ENCODE results near the gene APBB3.
A peak's percentile ranks its signal among the peaks of the same experiment; 100 is the strongest.

APBB3 gene

DNA sequence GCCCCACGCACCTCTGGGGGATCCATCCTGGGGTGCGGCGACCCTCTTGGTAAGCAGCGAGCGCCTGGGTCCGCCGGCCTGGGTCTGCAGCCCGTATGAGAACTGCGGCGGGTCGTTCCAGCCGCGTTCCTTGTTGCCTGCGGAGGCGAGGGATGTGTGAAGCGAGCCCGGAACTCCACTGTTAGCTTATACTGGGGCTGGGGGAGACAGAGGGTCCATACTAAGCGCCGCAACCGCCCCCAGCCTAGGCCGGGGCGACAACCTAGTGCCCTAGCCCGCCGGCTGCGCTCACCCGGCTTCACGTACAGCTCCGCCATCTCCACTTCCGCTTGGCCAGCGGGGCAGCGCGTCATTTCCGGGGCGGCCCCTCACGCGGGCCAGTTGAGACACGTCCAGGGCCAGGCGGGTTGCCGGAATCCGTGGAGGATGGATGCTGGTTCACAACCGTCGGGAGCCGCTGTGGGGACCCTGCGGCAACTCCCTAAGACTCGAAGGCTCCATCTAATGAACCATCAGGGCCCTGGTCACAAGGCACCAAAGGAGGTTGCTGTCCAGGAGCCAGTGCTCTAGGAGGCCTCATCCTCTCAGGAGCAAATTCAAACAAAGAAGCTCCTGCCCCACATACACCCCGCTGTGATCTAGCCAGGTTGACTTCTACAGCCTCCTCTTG, 7.1 kb downstream of the APBB3 start, which contains the start of gene SRA1:
Gene SRA1 (minus strand): TSS at position 338 of the 670 bp plus-strand sequence. CDS start 21 bp downstream, at position 317.
- H3K27me3 ChIP-seq (ENCODE audit: insufficient read depth, low read depth), result no peaks in the 10 kb centered on the region
- peak within 1 kb of the TSS; percentile 75 for H3K4me2 ChIP-seq
- peak within 1 kb of the TSS; percentile 71 for H3K9ac ChIP-seq
- H2AFZ ChIP-seq (ENCODE audit: low read depth), result peak within 1 kb of the TSS; percentile 55
- TF ChIP-seq, protein P1, sequence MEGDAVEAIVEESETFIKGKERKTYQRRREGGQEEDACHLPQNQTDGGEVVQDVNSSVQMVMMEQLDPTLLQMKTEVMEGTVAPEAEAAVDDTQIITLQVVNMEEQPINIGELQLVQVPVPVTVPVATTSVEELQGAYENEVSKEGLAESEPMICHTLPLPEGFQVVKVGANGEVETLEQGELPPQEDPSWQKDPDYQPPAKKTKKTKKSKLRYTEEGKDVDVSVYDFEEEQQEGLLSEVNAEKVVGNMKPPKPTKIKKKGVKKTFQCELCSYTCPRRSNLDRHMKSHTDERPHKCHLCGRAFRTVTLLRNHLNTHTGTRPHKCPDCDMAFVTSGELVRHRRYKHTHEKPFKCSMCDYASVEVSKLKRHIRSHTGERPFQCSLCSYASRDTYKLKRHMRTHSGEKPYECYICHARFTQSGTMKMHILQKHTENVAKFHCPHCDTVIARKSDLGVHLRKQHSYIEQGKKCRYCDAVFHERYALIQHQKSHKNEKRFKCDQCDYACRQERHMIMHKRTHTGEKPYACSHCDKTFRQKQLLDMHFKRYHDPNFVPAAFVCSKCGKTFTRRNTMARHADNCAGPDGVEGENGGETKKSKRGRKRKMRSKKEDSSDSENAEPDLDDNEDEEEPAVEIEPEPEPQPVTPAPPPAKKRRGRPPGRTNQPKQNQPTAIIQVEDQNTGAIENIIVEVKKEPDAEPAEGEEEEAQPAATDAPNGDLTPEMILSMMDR (conservative IDR thresholded peaks at IDR 0.05; ENCODE audit: low read depth, low read length), result no peak
- H3K4me3 ChIP-seq (IDR thresholded peaks at IDR 0.05; ENCODE audit: insufficient read depth, low read depth, low read length), result no peak within 1 kb of the TSS
- H3K79me2 ChIP-seq (ENCODE audit: insufficient read depth, low read depth), result peaks cover 45% of the 10 kb centered on the region
- H3K4me1 ChIP-seq (ENCODE audit: low read depth, poor library complexity, severe bottlenecking), result peaks cover 42% of the 10 kb centered on the region
- H3K36me3 ChIP-seq (ENCODE audit: insufficient read depth), result no peaks in the 10 kb centered on the region
- peak within 1 kb of the TSS; percentile 40 for H3K27ac ChIP-seq
- no peaks in the 10 kb centered on the region for H4K20me1 ChIP-seq (ENCODE audit: insufficient read depth)

DNA sequence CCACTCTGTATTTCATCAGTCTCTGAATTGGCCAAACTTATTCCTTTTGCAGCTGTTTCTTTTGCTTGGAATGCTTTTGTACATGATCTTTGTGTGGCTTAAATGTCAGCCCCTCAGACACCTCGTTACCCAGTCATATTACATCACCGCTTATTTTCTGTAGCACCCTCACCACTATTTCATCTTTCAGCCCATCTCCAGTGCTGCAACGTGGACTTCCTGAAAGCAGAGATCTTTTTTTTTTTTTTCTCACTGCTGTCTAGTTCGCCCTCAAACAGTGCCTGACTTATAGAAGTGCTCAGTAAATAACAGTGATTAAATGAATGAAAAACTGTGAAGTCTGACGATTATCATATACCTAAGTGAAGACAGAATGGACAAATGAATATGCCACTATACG, 8.0 kb downstream of the APBB3 start:
- TF ChIP-seq, protein P1 (conservative IDR thresholded peaks at IDR 0.05; ENCODE audit: low read depth, low read length), result no peak
- Histone ChIP-seq H3K36me3 (ENCODE audit: insufficient read depth) (no peaks in the 10 kb centered on the region), H3K27me3 (ENCODE audit: insufficient read depth, low read depth) (no peaks in the 10 kb centered on the region), H4K20me1 (ENCODE audit: insufficient read depth) (no peaks in the 10 kb centered on the region), H2AFZ (ENCODE audit: low read depth) (peak overlapping the region; percentile 55; the same call in 1 of the 2 replicates), H3K27ac (peak overlapping the region; percentile 40; the same call in 1 of the 2 replicates), H3K4me2 (peak overlapping the region; percentile 75), H3K9ac (peak overlapping the region; percentile 71), H3K4me1 (ENCODE audit: low read depth, poor library complexity, severe bottlenecking) (peaks cover 42% of the 10 kb centered on the region), H3K4me3 (IDR thresholded peaks at IDR 0.05; ENCODE audit: insufficient read depth, low read depth, low read length) (no peak overlapping the region), H3K79me2 (ENCODE audit: insufficient read depth, low read depth) (peaks cover 50% of the 10 kb centered on the region)

DNA sequence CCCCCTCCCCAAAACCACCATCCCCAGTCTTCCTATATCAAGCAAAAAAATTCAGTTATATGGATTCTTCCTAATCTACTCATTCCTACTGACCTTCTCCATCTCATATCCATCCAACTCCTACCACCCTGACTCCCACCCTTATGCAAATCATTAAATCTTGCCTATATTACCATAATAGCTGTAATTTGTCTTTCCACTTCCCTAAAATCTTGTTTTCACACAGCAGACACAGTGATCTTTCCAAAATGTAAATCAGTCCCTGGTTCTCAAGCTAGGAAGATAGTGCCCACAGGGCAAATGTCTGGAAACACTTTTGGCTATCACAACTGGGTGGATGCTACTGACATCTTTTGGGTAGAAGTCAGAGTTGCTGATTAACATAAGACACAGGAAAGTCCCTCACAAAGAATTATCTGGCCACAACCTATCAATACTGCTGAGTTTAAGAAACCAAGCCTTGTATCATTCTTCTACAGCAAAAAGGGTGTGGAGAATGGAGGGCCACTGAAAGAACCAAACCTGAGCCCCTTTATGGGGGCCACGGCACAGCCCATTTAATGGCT, 8.6 kb downstream of the APBB3 start:
- Histone ChIP-seq H3K9ac (peak overlapping the region; percentile 71; the same call in 1 of the 2 replicates), H3K4me2 (peak overlapping the region; percentile 75), H3K4me3 (IDR thresholded peaks at IDR 0.05; ENCODE audit: insufficient read depth, low read depth, low read length) (no peak overlapping the region), H4K20me1 (ENCODE audit: insufficient read depth) (no peaks in the 10 kb centered on the region), H3K27ac (peak overlapping the region; percentile 40; the same call in 1 of the 2 replicates), H3K79me2 (ENCODE audit: insufficient read depth, low read depth) (peaks cover 50% of the 10 kb centered on the region), H3K27me3 (ENCODE audit: insufficient read depth, low read depth) (no peaks in the 10 kb centered on the region), H3K36me3 (ENCODE audit: insufficient read depth) (no peaks in the 10 kb centered on the region), H2AFZ (ENCODE audit: low read depth) (no peak overlapping the region), H3K4me1 (ENCODE audit: low read depth, poor library complexity, severe bottlenecking) (peaks cover 42% of the 10 kb centered on the region)
- TF ChIP-seq, protein P1 (conservative IDR thresholded peaks at IDR 0.05; ENCODE audit: low read depth, low read length), result no peak

DNA sequence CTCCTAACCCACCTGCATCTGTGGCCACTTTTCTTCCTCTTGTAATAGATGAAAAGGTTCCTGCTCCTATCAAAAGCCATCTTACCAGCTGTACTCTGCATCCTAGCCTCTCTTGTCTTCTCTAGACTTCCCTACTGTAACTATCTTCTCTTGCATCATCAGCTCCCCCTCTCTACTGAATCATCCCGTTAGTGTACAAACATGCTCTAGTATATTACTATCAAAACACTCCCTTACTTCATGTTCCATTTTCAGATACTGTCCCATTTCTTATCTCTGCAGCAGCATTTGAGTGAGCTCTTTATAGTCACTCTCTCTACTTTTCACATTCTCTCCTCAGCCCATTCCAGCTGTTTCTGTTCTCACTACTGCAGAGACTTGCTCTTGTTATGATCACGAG, 9.9 kb downstream of the APBB3 start:
- TF ChIP-seq, protein P1 (conservative IDR thresholded peaks at IDR 0.05; ENCODE audit: low read depth, low read length), result no peak
- Histone ChIP-seq H3K4me1 (ENCODE audit: low read depth, poor library complexity, severe bottlenecking) (peaks cover 42% of the 10 kb centered on the region), H3K4me2 (no peak overlapping the region; the same call in 1 of the 2 replicates), H4K20me1 (ENCODE audit: insufficient read depth) (no peaks in the 10 kb centered on the region), H3K36me3 (ENCODE audit: insufficient read depth) (no peaks in the 10 kb centered on the region), H3K4me3 (IDR thresholded peaks at IDR 0.05; ENCODE audit: insufficient read depth, low read depth, low read length) (no peak overlapping the region), H3K27me3 (ENCODE audit: insufficient read depth, low read depth) (no peaks in the 10 kb centered on the region), H3K9ac (no peak overlapping the region), H3K27ac (no peak overlapping the region), H2AFZ (ENCODE audit: low read depth) (no peak overlapping the region), H3K79me2 (ENCODE audit: insufficient read depth, low read depth) (peaks cover 50% of the 10 kb centered on the region)

Measured in KMS-11 (cell line).